H1 (cell line): ENCODE results near the gene ZNRF2. TPM values are rescaled to one million over a fixed set of nuclear protein-coding genes. Genes with fewer than 3 reads are reported as not detected.

Experiments used
- CTCF ChIA-PET: fragments of 300-600 bp; sonication (Branson Sonifier 250); formaldehyde crosslinking; loops from one replicate; lab custom pipeline; 2021; ENCODE audit not compliant: partially characterized antibody; lab: Charles Lee
- POLR2A ChIA-PET: fragments of 300-600 bp; sonication (Branson Sonifier 250); formaldehyde crosslinking; loops from one replicate; lab custom pipeline; 2021; ENCODE audit warnings: inconsistent platforms; ENCODE audit not compliant: partially characterized antibody; lab: Charles Lee
- DNase-seq, 2 experiments: peaks; one replicate each; pipeline versions ENCODE4 v3.0.0 to v3.0.0-alpha.2; 2010 to 2022; ENCODE audit warnings: low spot score in 2 of 2, low read depth in 1 of 2, mixed read lengths in 1 of 2
- FAIRE-seq: peaks from 2 replicates; lab custom pipeline; 2011; peaks lifted over from hg19 to GRCh38; lab: Jason Lieb, UNC
- H2AFZ ChIP-seq: 2 replicates; pipeline ENCODE4 v1.8.1; 2012; ENCODE audit warnings: low read length, inconsistent platforms
- H2AK5ac ChIP-seq: 2 replicates; pipeline ENCODE4 v1.6.1; 2013; ENCODE audit warnings: low read depth, low read length
- H2BK120ac ChIP-seq: replicated peaks from 2 replicates; pipeline ENCODE3; 2013; ENCODE audit warnings: low read depth, low read length, inconsistent platforms
- H2BK12ac ChIP-seq: 2 replicates; pipeline ENCODE4 v1.6.1; 2013; ENCODE audit warnings: low read depth, low read length
- H2BK15ac ChIP-seq: 2 replicates; pipeline ENCODE4 v1.6.1; 2013; ENCODE audit warnings: low read length
- H2BK20ac ChIP-seq: 2 replicates; pipeline ENCODE4 v1.6.1; 2013; ENCODE audit warnings: low read length
- H2BK5ac ChIP-seq: 2 replicates; pipeline ENCODE4 v1.6.1; 2013; ENCODE audit warnings: low read depth, low read length
- H3K14ac ChIP-seq: 2 replicates; pipeline ENCODE4 v1.6.1; 2013; ENCODE audit warnings: inconsistent platforms; ENCODE audit not compliant: insufficient read length
- H3K18ac ChIP-seq: 2 replicates; pipeline ENCODE4 v1.6.1; 2013; ENCODE audit warnings: low read length; ENCODE audit errors: extremely low read depth
- H3K23ac ChIP-seq: 2 replicates; pipeline ENCODE4 v1.6.1; 2013; ENCODE audit warnings: inconsistent platforms; ENCODE audit not compliant: insufficient read length
- H3K23me2 ChIP-seq: 2 replicates; pipeline ENCODE4 v1.6.1; 2013; ENCODE audit warnings: low read depth, low read length
- H3K27ac ChIP-seq: 2 replicates; pipeline ENCODE4 v1.6.1; 2011; ENCODE audit warnings: low read depth, low read length, inconsistent platforms
- H3K27me3 ChIP-seq, 4 experiments: replicated peaks in 1 of 4; 1 replicate in 1 of 4; 2 replicates in 3 of 4; pipeline versions ENCODE4 v1.6.1 to v1.8.1; 2011 to 2013; ENCODE audit warnings: low read length in 3 of 4, mild to moderate bottlenecking in 3 of 4, inconsistent platforms in 2 of 4, mixed read lengths in 2 of 4, moderate library complexity in 1 of 4; ENCODE audit not compliant: control insufficient read depth in 3 of 4, insufficient read depth in 3 of 4; ENCODE audit errors: extremely low read depth in 1 of 4
- H3K36me3 ChIP-seq, 4 experiments: 2 replicates each; pipeline versions ENCODE4 v1.6.1 to v1.8.1; 2011 to 2013; ENCODE audit warnings: mild to moderate bottlenecking in 4 of 4, low read length in 3 of 4, moderate library complexity in 2 of 4, control low read depth in 1 of 4, inconsistent platforms in 1 of 4; ENCODE audit not compliant: insufficient read depth in 4 of 4, control insufficient read depth in 2 of 4
- H3K4ac ChIP-seq: replicated peaks from 2 replicates; pipeline ENCODE3; 2013; ENCODE audit warnings: low read length, low read depth, mixed read lengths, inconsistent platforms; ENCODE audit not compliant: insufficient read length
- H3K4me1 ChIP-seq, 4 experiments: replicated peaks in 1 of 4; 1 replicate in 1 of 4; 2 replicates in 3 of 4; pipeline versions ENCODE4 v1.6.1 to v1.8.1; 2011 to 2013; ENCODE audit warnings: low read length in 3 of 4, inconsistent platforms in 2 of 4, mixed read lengths in 1 of 4; ENCODE audit not compliant: insufficient read depth in 4 of 4, control insufficient read depth in 3 of 4
- H3K4me2 ChIP-seq, 2 experiments: 2 replicates each; pipeline versions ENCODE4 v1.6.1 to v1.8.1; 2011 to 2013; ENCODE audit warnings: low read depth in 2 of 2, low read length in 2 of 2, control low read depth in 1 of 2, inconsistent platforms in 1 of 2, mild to moderate bottlenecking in 1 of 2; ENCODE audit not compliant: insufficient read depth in 1 of 2
- H3K4me3 ChIP-seq, 4 experiments: fragments of 200-600, 300-600 bp in 1 of 4; sonication (generic), shearing (Covaris generic), sonication (Bioruptor Twin) in 1 of 4; 2 replicates each; pipeline versions ENCODE4 v1.5.1 to v1.8.1; 2011 to 2016; ENCODE audit warnings: low read length in 4 of 4, low read depth in 3 of 4, control low read depth in 2 of 4, inconsistent platforms in 2 of 4, mild to moderate bottlenecking in 2 of 4, mixed read lengths in 1 of 4, moderate library complexity in 1 of 4; ENCODE audit not compliant: insufficient read depth in 2 of 4; ENCODE audit errors: extremely low read depth in 1 of 4
- H3K56ac ChIP-seq: replicated peaks from 2 replicates; pipeline ENCODE3; 2013; ENCODE audit warnings: low read depth, mild to moderate bottlenecking, mixed read lengths, low read length, inconsistent platforms; ENCODE audit not compliant: insufficient read length
- H3K79me1 ChIP-seq: 2 replicates; pipeline ENCODE4 v1.6.1; 2013; ENCODE audit warnings: low read depth, low read length, control low read depth
- H3K79me2 ChIP-seq, 2 experiments: 2 replicates each; pipeline versions ENCODE4 v1.6.1 to v1.8.1; 2012 to 2013; ENCODE audit warnings: low read length in 2 of 2, mild to moderate bottlenecking in 2 of 2, inconsistent platforms in 1 of 2; ENCODE audit not compliant: insufficient read depth in 2 of 2, control insufficient read depth in 1 of 2
- H3K9ac ChIP-seq, 4 experiments: replicated peaks in 1 of 4; 1 replicate in 1 of 4; 2 replicates in 3 of 4; pipeline versions ENCODE4 v1.6.1 to v1.8.1; 2011 to 2013; ENCODE audit warnings: low read depth in 3 of 4, low read length in 3 of 4, control low read depth in 2 of 4, mild to moderate bottlenecking in 2 of 4, moderate library complexity in 2 of 4, inconsistent platforms in 1 of 4; ENCODE audit errors: extremely low read depth in 1 of 4
- H3K9me3 ChIP-seq, 2 experiments: 2 replicates each; pipeline versions ENCODE4 v1.6.1 to v1.8.1; 2012 to 2013; ENCODE audit warnings: mild to moderate bottlenecking in 2 of 2, moderate library complexity in 2 of 2, control low read depth in 1 of 2, inconsistent platforms in 1 of 2, low read depth in 1 of 2, low read length in 1 of 2, mixed read lengths in 1 of 2; ENCODE audit not compliant: insufficient read depth in 2 of 2
- H4K20me1 ChIP-seq, 2 experiments: replicated peaks in 1 of 2; 2 replicates each; pipeline versions ENCODE3 to v1.8.1; 2011 to 2013; ENCODE audit warnings: inconsistent platforms in 2 of 2, low read length in 2 of 2, mild to moderate bottlenecking in 1 of 2; ENCODE audit not compliant: insufficient read depth in 2 of 2, control insufficient read depth in 1 of 2
- H4K5ac ChIP-seq: 2 replicates; pipeline ENCODE4 v1.6.1; 2013; ENCODE audit warnings: low read length, low read depth, mixed read lengths, inconsistent platforms; ENCODE audit not compliant: insufficient read length
- H4K8ac ChIP-seq: 2 replicates; pipeline ENCODE4 v1.8.0; 2013; ENCODE audit warnings: mild to moderate bottlenecking, moderate library complexity, low read length, inconsistent platforms; ENCODE audit not compliant: insufficient read depth; ENCODE audit errors: extremely low read depth
- H4K91ac ChIP-seq: replicated peaks from 2 replicates; pipeline ENCODE3; 2013; ENCODE audit warnings: low read length, mixed read lengths, inconsistent platforms; ENCODE audit not compliant: insufficient read length
- BRCA1 ChIP-seq: IDR thresholded peaks from 2 replicates; pipeline ENCODE4 v1.6.1; 2012; ENCODE audit warnings: low read depth, low read length, improper control_type of control experiment
- CEBPB ChIP-seq: IDR thresholded peaks from 2 replicates; pipeline ENCODE4 v1.6.1; 2012; ENCODE audit warnings: low read depth, low read length
- CHD2 ChIP-seq: IDR thresholded peaks from 2 replicates; pipeline ENCODE4 v1.6.1; 2012; ENCODE audit warnings: low read length, improper control_type of control experiment
- CTCF ChIP-seq, 3 experiments: IDR thresholded peaks; 1 replicate in 2 of 3; 2 replicates in 1 of 3; pipeline versions ENCODE4 v1.5.1 to v1.6.1; 2011; ENCODE audit warnings: low read length in 3 of 3, mild to moderate bottlenecking in 3 of 3, inconsistent platforms in 2 of 3, low read depth in 1 of 3, moderate library complexity in 1 of 3; ENCODE audit not compliant: insufficient read depth in 1 of 3; ENCODE audit errors: control extremely low read depth in 1 of 3
- JUND ChIP-seq: IDR thresholded peaks from 2 replicates; pipeline ENCODE4 v1.6.1; 2011; ENCODE audit warnings: mild to moderate bottlenecking, improper control_type of control experiment, low read length
- KDM4A ChIP-seq: IDR thresholded peaks from one replicate; pipeline ENCODE4 v1.7.1; 2012; ENCODE audit warnings: low read depth, mild to moderate bottlenecking, moderate library complexity, low read length, inconsistent platforms; ENCODE audit not compliant: severe bottlenecking
- MAX ChIP-seq: IDR thresholded peaks from 2 replicates; pipeline ENCODE4 v1.6.1; 2012; ENCODE audit warnings: inconsistent platforms
- RFX5 ChIP-seq: IDR thresholded peaks from 2 replicates; pipeline ENCODE4 v1.6.1; 2011; ENCODE audit warnings: low read depth, low read length, improper control_type of control experiment, borderline replicate concordance
- SAP30 ChIP-seq: fragments of 300-600 bp; sonication (generic); IDR thresholded peaks from 2 replicates; pipeline ENCODE4 v1.7.1; 2012; ENCODE audit warnings: low read length, moderate library complexity, mild to moderate bottlenecking, inconsistent platforms; ENCODE audit not compliant: insufficient read depth, insufficient replicate concordance
- SP1 ChIP-seq: IDR thresholded peaks from 2 replicates; pipeline ENCODE4 v1.6.1; 2011; ENCODE audit warnings: low read depth, low read length
- TCF12 ChIP-seq: IDR thresholded peaks from 2 replicates; pipeline ENCODE4 v1.6.1; 2011; ENCODE audit warnings: low read depth, mild to moderate bottlenecking, low read length
- YY1 ChIP-seq: IDR thresholded peaks from 2 replicates; pipeline ENCODE4 v1.6.1; 2011; ENCODE audit warnings: low read depth, mild to moderate bottlenecking, low read length
- ZNF274 ChIP-seq: IDR thresholded peaks from 2 replicates; pipeline ENCODE4 v1.7.0; 2012; ENCODE audit warnings: low read length, borderline replicate concordance; ENCODE audit errors: extremely low read depth
- WGBS, 2 experiments: shearing (Covaris generic) in 1 of 2; methylation state at CpG; one replicate each; pipeline versions ENCODE4 v1.1.6 to v1.1.7; 2013 to 2015; ENCODE audit warnings: low lambda C conversion rate in 2 of 2, mixed read lengths in 2 of 2, inconsistent platforms in 1 of 2, low coverage in 1 of 2, missing lambda C conversion rate in 1 of 2; ENCODE audit not compliant: insufficient replicate concordance in 2 of 2, insufficient coverage in 1 of 2, insufficient read length in 1 of 2; ENCODE audit errors: extremely low coverage in 1 of 2, missing lambda C conversion rate in 1 of 2; 5-methylcytosine and 5-hydroxymethylcytosine counted together
- polyA plus RNA-seq, 7 experiments: library from polyadenylated mRNA; depleted of rRNA in 3 of 7; stranded (reverse) in 5 of 7; unstranded in 2 of 7; fragments of >200 nt in 5 of 7; fragments of 200-250 nt in 2 of 7; gene quantifications; 1 replicate in 5 of 7; 2 replicates in 1 of 7; 4 replicates in 1 of 7; pipeline versions ENCODE4 v1.2.1 to v1.2.3, GENCODE V29; 2011 to 2013; ENCODE audit warnings: missing spikeins in 2 of 7, mixed read lengths in 2 of 7
- total RNA-seq: library from RNA; stranded (reverse); fragmentation: NEBNext Ultra II Directional; extraction: Animal tissue kit (Norgen Biotek cat#: 25700); gene quantifications from 2 replicates; pipeline ENCODE4 v1.2.1, GENCODE V29; 2021

ZNRF2 gene
- total and polyA plus RNA-seq, 2 of the 8 experiments (the other 6 are each of a cell fraction or from before 2014, with no cell fraction given), result 2.9 to 16.2 TPM

GRCh38 chr7:30389791-30390190 is 105.4 kb downstream of the ZNRF2 start:
- FAIRE-seq (no peak), DNase-seq (no peak)
- no peak overlapping the region for H3K14ac ChIP-seq
- no peak overlapping the region for H2BK120ac ChIP-seq
- no peak overlapping the region for H4K5ac ChIP-seq
- no peak overlapping the region for H3K27ac ChIP-seq
- no peak overlapping the region for H3K23ac ChIP-seq
- H2BK15ac ChIP-seq, result no peak overlapping the region
- ChIA-PET CTCF (interaction anchor here (1.0 kb wide), 1 partner anchor 175 kb away, joined by 5 read pairs; no protein-coding TSS in a partner anchor), POLR2A (no interaction called here)
- H3K79me2 ChIP-seq, result no peaks in the 10 kb centered on the region
- H3K4ac ChIP-seq, result no peak overlapping the region
- no peak overlapping the region for H3K9ac ChIP-seq
- H3K18ac ChIP-seq, result no peak overlapping the region
- no peaks in the 10 kb centered on the region for H3K36me3 ChIP-seq
- WGBS, 2 experiments, result 84% methylated on average over 3 of the region's 3 CpGs; no CpG with 5 or more reads in 1 of the 2 experiments
- no peak overlapping the region for H4K91ac ChIP-seq
- H2AK5ac ChIP-seq, result no peak overlapping the region
- no peak overlapping the region for H2AFZ ChIP-seq
- no peaks in the 10 kb centered on the region for H4K20me1 ChIP-seq
- H2BK12ac ChIP-seq, result no peak overlapping the region
- H2BK5ac ChIP-seq, result no peak overlapping the region
- H3K23me2 ChIP-seq, result no peaks in the 10 kb centered on the region; the same call in 1 of the 2 replicates
- no peak overlapping the region for H2BK20ac ChIP-seq
- H3K56ac ChIP-seq, result no peak overlapping the region
- no peak overlapping the region for H3K4me3 ChIP-seq
- H3K4me1 ChIP-seq, result peaks cover 0 to 7% (median 3%) of the 10 kb centered on the region in 4 experiments; a peak in 4 of 7 replicates
- H3K27me3 ChIP-seq, result no peaks in the 10 kb centered on the region
- H3K9me3 ChIP-seq, result no peaks in the 10 kb centered on the region
- no peak overlapping the region for H3K4me2 ChIP-seq
- H3K79me1 ChIP-seq, result no peaks in the 10 kb centered on the region
- no peak overlapping the region for H4K8ac ChIP-seq
- TF ChIP-seq KDM4A, result no peak
- TF ChIP-seq JUND, result no peak
- no peak for TF ChIP-seq MAX
- TF ChIP-seq BRCA1, result no peak
- no peak for TF ChIP-seq RFX5
- TF ChIP-seq ZNF274, result no peak
- TF ChIP-seq CHD2, result no peak
- TF ChIP-seq YY1, result no peak
- no peak for TF ChIP-seq TCF12
- no peak for TF ChIP-seq SAP30
- no peak for TF ChIP-seq CEBPB
- no peak for TF ChIP-seq SP1
- no peak for TF ChIP-seq CTCF (IDR thresholded peaks at IDR 0.05; ENCODE audit: control extremely low read depth in 1 of 3, insufficient read depth in 1 of 3, low read depth in 1 of 3, low read length in 3 of 3)
